Prostate gland (tissue), 2 donors: ENCODE measurements around the gene ULBP1. TPM values are rescaled to one million over a fixed set of nuclear protein-coding genes. Genes with fewer than 3 reads are reported as not detected.
A peak's percentile ranks its signal among the peaks of the same experiment; 100 is the strongest.
"Not testable (repeated sequence)": the region's sequence is repeated elsewhere in the genome, so short reads cannot be mapped to it uniquely, and the experiment has no call there.

Source experiments
- DNase-seq: peaks from one replicate; pipeline ENCODE4 v3.0.0-alpha.2; 2019; ENCODE audit warnings: low spot score
- H3K27ac ChIP-seq, 2 donors: fragments of 200-600 bp; sonication (generic); 2 replicates each; pipeline ENCODE4 v1.5.1; 2017 to 2019
- H3K27me3 ChIP-seq: fragments of 200-600 bp; sonication (generic); replicated peaks from 2 replicates; pipeline ENCODE4 v1.5.1; 2019; ENCODE audit not compliant: insufficient read depth
- H3K36me3 ChIP-seq, 2 donors: fragments of 200-600 bp; sonication (generic); 1 replicate in 1 of 2; 2 replicates in 1 of 2; pipeline versions ENCODE4 v1.5.1 to v1.8.1; 2017 to 2019
- H3K4me1 ChIP-seq: fragments of 200-600 bp; sonication (generic); replicated peaks from 2 replicates; pipeline ENCODE4 v1.5.1; 2019
- H3K4me3 ChIP-seq, 2 donors: fragments of 200-600 bp; sonication (generic); 2 replicates each; pipeline ENCODE4 v1.5.1; 2017 to 2019
- H3K9me3 ChIP-seq: fragments of 200-600 bp; sonication (generic); 2 replicates; pipeline ENCODE4 v1.5.1; 2017
- POLR2A ChIP-seq: fragments of 450-650 bp; IDR thresholded peaks from one replicate; pipeline ENCODE4 v1.6.1; 2016; ENCODE audit warnings: antibody characterized with exemption, mild to moderate bottlenecking
- POLR2AphosphoS5 ChIP-seq: sonication (generic); formaldehyde crosslinking; IDR thresholded peaks from one replicate; pipeline ENCODE4 v1.6.1; 2017; ENCODE audit warnings: antibody characterized with exemption
- WGBS: methylation state at CpG from one replicate; pipeline ENCODE4 v1.1.5; 2018; 5-methylcytosine and 5-hydroxymethylcytosine counted together
- intact Hi-C: fragments of 100-400 bp; cut with DNase I; formaldehyde crosslinking; loops from one replicate; pipeline ENCODE4 v1.14.2; 2022
- total RNA-seq, 2 donors: library from RNA; depleted of rRNA; stranded (reverse); fragments of >200 nt; gene quantifications; one replicate each; pipeline ENCODE4 v1.1.0, GENCODE V29; 2016
- TF ChIP-seq, protein P1 (sequence below), 4 experiments: fragments of 200-600 bp in 2 of 4; fragments of 450-650 bp in 2 of 4; sonication (generic) in 2 of 4; IDR thresholded peaks; 1 replicate in 3 of 4; 2 replicates in 1 of 4; pipeline ENCODE4 v1.5.1; 2016 to 2019; ENCODE audit warnings: antibody characterized with exemption in 4 of 4, mild to moderate bottlenecking in 2 of 4, moderate library complexity in 2 of 4

Gene ULBP1
- total RNA-seq, 2 donors from 2014 or later: 2.8 TPM; not detected in 1

DNA sequence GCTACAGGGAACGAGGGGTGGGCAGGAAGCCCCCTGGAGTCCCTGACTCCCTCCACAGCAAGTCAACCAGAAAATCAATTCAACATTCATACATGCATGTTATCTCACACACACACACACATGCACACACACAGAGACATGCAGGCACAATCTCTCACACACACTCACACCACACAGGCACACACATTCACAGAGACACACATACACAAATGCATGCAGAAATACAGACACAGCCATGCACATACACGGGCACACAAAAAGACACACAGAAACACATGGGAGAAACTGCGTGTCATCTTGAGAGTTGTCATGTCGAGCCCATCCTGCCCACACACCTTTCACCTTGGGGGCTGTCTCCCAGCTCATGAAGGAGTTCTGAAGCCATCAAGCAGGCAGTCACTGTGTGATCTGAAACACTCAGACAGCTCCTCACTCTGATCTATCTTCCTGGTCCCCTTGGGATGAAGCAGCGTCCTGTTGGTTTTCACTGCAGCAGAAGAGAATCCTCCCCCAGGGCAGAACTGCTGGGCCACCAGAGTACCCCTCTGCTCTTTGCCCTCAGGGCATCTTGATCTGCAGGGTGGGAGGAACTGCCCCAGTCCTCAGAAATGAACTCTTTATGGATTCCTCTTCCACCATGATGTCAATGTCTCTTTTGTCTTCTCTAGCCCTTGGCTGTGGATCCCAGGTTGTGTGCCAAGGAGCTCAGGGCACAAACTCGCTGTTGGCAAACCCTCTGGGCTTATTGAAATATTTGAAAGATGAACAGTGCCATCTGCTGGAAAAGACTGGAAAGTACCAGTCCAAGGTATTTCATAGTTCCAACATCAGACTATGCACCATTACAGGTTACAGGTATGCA lies 52.8 kb downstream of the ULBP1 start:
- WGBS: 21% methylated on average over 6 of the region's 6 CpGs
- Histone ChIP-seq H3K4me3 (no peak overlapping the region), H3K27ac (no peak overlapping the region), H3K36me3 (no peaks in the 10 kb centered on the region), H3K4me1 (no peaks in the 10 kb centered on the region), H3K27me3 (peaks cover 3% of the 10 kb centered on the region), H3K9me3 (no peaks in the 10 kb centered on the region)
- TF ChIP-seq, protein P1, sequence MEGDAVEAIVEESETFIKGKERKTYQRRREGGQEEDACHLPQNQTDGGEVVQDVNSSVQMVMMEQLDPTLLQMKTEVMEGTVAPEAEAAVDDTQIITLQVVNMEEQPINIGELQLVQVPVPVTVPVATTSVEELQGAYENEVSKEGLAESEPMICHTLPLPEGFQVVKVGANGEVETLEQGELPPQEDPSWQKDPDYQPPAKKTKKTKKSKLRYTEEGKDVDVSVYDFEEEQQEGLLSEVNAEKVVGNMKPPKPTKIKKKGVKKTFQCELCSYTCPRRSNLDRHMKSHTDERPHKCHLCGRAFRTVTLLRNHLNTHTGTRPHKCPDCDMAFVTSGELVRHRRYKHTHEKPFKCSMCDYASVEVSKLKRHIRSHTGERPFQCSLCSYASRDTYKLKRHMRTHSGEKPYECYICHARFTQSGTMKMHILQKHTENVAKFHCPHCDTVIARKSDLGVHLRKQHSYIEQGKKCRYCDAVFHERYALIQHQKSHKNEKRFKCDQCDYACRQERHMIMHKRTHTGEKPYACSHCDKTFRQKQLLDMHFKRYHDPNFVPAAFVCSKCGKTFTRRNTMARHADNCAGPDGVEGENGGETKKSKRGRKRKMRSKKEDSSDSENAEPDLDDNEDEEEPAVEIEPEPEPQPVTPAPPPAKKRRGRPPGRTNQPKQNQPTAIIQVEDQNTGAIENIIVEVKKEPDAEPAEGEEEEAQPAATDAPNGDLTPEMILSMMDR (IDR thresholded peaks at IDR 0.05): peak; percentile 52 to 82 (median 71)
- TF ChIP-seq POLR2A (no peak), POLR2AphosphoS5 (peak; percentile 70)
- intact Hi-C loops: loop anchor here (2.0 kb wide), 1 partner anchor 82 kb away; no protein-coding TSS in a partner anchor
- DNase-seq: peak; percentile 74

DNA sequence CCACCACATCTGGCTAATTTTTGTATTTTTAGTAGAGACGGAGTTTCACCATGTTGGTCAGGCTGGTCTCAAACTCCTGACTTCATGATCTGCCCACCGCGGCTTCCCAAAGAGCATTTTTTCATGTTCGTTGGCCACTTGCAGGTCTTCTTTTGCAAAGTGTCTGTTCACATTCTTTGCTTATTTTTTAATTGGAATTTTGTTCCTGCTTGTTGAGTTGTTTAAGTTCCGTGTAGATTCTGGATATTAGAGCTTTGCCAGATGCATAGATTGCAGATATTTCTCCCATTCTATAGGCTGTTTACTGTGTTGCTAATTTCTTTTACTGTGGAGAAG lies 53.4 kb downstream of the ULBP1 start:
- not testable (repeated sequence) for H3K4me1 ChIP-seq, DNase-seq, H3K36me3 ChIP-seq, H3K9me3 ChIP-seq, H3K27me3 ChIP-seq, H3K27ac ChIP-seq, H3K4me3 ChIP-seq
- under 1% methylated on average over 5 of the region's 5 CpGs for WGBS
- intact Hi-C loops: loop anchor here (2.0 kb wide), 1 partner anchor 82 kb away; no protein-coding TSS in a partner anchor

DNA sequence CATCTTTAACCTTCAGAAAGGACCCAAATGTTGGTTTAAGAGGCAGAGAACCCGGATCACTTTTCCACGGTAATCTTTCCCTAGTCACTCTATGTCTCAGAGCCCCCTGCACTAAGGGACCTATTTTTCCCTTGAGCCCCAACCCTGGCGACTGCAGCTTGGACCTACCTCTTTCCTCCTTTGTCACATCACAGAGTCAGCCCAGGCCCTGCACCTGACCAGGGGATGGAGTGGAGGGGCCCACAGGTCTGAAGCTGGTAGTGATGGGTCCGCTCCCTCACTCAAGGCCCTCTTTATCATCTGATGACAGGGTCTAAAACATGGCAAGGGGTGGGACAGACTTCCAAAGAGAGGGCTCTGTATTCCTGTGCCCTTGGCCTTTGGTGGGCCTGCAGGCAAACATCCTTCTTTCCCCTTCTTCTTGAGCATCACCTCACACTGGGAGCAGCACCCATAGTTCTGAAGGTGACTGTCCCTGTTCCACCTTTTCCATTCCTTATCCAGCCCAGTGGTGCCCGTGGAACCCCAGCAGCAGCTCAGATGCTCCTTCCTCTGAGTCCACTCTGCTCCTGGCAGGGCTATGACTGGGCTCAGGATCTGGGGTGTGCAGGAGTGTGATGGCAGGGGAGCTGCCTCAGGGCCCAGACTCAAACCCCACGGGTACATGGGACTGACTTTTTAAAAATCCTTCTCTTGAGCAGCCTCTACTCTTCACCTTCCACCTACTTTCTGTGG lies 55.3 kb downstream of the ULBP1 start:
- Histone ChIP-seq H3K36me3 (no peaks in the 10 kb centered on the region), H3K27me3 (peaks cover 3% of the 10 kb centered on the region), H3K9me3 (no peaks in the 10 kb centered on the region), H3K27ac (no peak overlapping the region), H3K4me3 (no peak overlapping the region), H3K4me1 (no peaks in the 10 kb centered on the region)
- DNase-seq: no peak
- intact Hi-C loops: no loop called here
- WGBS: 75% methylated on average over 6 of the region's 6 CpGs
- TF ChIP-seq POLR2AphosphoS5: no peak
- no peak for TF ChIP-seq POLR2A
- TF ChIP-seq, protein P1 (IDR thresholded peaks at IDR 0.05): no peak

DNA sequence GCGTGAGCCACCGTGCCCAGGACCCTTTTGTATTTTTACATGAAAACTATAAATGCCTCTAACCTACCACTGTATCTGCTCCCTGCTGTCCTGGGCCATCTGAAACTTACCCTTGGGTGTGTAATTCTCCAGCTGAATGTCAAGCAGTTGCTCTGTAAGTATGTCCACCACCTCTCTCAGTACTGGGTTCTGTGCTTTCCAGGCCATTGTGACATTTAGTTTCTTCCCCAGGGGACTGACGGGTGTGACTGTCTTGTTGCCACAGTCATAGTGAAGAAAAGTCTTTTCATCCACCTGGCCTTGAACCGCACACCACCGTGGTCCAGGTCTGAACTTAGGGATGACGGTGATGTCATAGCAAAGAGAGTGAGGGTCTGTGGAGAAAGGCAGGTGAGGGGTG lies 58.1 kb downstream of the ULBP1 start:
- H3K4me1 ChIP-seq: peaks cover 12% of the 10 kb centered on the region
- H3K36me3 ChIP-seq, intact Hi-C loops, DNase-seq, H3K9me3 ChIP-seq, H3K27ac ChIP-seq, H3K4me3 ChIP-seq, H3K27me3 ChIP-seq: not testable (repeated sequence)
- 100% methylated on average over 2 of the region's 6 CpGs for WGBS

Other genes with a start within 250 kb of the ULBP1 start
- 10 to 100 TPM; 28.7 to 44.8 TPM for gene LATS1, start 245.8 kb upstream of the ULBP1 start, total RNA-seq
- 10 to 100 TPM; 23.6 to 32.9 TPM for gene NUP43, start 217.4 kb upstream of the ULBP1 start, total RNA-seq
- 100 to 1,000 TPM in 1 of 2 donors, 10 to 100 TPM in 1; 77.6 to 114 TPM for gene PCMT1, start 214.2 kb upstream of the ULBP1 start, total RNA-seq
- gene LRP11, start 99.6 kb upstream of the ULBP1 start, total RNA-seq: 10 to 100 TPM; 52.7 to 76.3 TPM
- gene RAET1E, start 65.8 kb upstream of the ULBP1 start, total RNA-seq: under 1 TPM; 0.23 to 0.77 TPM
- 1 to 10 TPM in 1 of 2 donors, not detected in 1; 4.4 TPM for gene RAET1G, start 40.8 kb upstream of the ULBP1 start, total RNA-seq
- gene ULBP2, start 21.9 kb upstream of the ULBP1 start, total RNA-seq: under 1 TPM; 0.32 to 0.40 TPM
- not detected for gene RAET1L, start 61.6 kb downstream of the ULBP1 start, total RNA-seq
- 10 to 100 TPM in 1 of 2 donors, not detected in 1; 28.9 TPM for gene ULBP3, start 105.2 kb downstream of the ULBP1 start, total RNA-seq
- gene PPP1R14C, start 179.1 kb downstream of the ULBP1 start, total RNA-seq: 10 to 100 TPM in 1 of 2 donors, 1 to 10 TPM in 1; 3.4 to 14.8 TPM